Thyroid gland (tissue), 4 donors: Measurements from ENCODE around the gene SEL1L2.

Source experiments
- POLR2A ChIP-seq, 2 donors: fragments of 450-650 bp; IDR thresholded peaks; one replicate each; pipeline ENCODE4 v1.6.1; 2017; ENCODE audit warnings: antibody characterized with exemption in 2 of 2, mild to moderate bottlenecking in 2 of 2, moderate library complexity in 1 of 2
- TF ChIP-seq, protein P1 (sequence below), 6 experiments: fragments of 200-600 bp in 3 of 6; fragments of 450-650 bp in 3 of 6; sonication (generic) in 3 of 6; IDR thresholded peaks; one replicate each; pipeline ENCODE4 v1.5.1; 2016 to 2019; ENCODE audit warnings: antibody characterized with exemption in 6 of 6, mild to moderate bottlenecking in 2 of 6, inconsistent platforms in 1 of 6, moderate library complexity in 1 of 6

DNA sequence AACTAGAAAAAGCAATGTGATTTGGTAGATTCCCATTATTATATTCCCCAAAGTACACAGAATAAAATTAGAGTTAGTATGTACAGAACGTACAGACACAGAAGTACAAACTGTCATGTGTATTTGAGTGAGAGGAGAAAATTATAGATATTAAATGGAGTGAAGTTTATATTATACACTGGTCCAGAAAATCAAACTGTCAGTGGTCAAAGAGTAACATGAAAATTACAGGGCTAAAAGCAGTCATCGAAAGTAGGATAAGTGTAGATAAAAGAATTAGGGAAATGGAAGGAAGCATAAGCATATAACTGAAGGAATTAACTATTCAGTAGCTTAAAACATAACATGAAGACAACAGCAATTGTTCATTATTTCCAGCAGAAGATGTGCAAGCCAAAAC is 30.3 kb downstream of the SEL1L2 start:
- no peak for TF ChIP-seq POLR2A (IDR thresholded peaks at IDR 0.05)
- TF ChIP-seq, protein P1, sequence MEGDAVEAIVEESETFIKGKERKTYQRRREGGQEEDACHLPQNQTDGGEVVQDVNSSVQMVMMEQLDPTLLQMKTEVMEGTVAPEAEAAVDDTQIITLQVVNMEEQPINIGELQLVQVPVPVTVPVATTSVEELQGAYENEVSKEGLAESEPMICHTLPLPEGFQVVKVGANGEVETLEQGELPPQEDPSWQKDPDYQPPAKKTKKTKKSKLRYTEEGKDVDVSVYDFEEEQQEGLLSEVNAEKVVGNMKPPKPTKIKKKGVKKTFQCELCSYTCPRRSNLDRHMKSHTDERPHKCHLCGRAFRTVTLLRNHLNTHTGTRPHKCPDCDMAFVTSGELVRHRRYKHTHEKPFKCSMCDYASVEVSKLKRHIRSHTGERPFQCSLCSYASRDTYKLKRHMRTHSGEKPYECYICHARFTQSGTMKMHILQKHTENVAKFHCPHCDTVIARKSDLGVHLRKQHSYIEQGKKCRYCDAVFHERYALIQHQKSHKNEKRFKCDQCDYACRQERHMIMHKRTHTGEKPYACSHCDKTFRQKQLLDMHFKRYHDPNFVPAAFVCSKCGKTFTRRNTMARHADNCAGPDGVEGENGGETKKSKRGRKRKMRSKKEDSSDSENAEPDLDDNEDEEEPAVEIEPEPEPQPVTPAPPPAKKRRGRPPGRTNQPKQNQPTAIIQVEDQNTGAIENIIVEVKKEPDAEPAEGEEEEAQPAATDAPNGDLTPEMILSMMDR (IDR thresholded peaks at IDR 0.05), result no peak
